Skeletal muscle tissue (tissue), 4 donors: ENCODE results near the gene LYSMD3. TPM values are rescaled to one million over a fixed set of nuclear protein-coding genes. Genes with fewer than 3 reads are reported as not detected.

ENCODE experiments used
- H3K27ac ChIP-seq: one replicate; pipeline ENCODE4 v1.7.0; 2013; ENCODE audit warnings: mild to moderate bottlenecking, low read depth, low read length, inconsistent platforms
- H3K27me3 ChIP-seq, 3 donors: one replicate each; pipeline ENCODE4 v1.7.0; 2013; ENCODE audit warnings: low read length in 3 of 3; ENCODE audit not compliant: control insufficient read depth in 3 of 3, insufficient read depth in 3 of 3
- H3K36me3 ChIP-seq, 3 donors: one replicate each; pipeline ENCODE4 v1.7.0; 2013; ENCODE audit warnings: low read length in 3 of 3; ENCODE audit not compliant: control insufficient read depth in 3 of 3, insufficient read depth in 3 of 3
- H3K4me1 ChIP-seq, 3 donors: one replicate each; pipeline ENCODE4 v1.7.0; 2013; ENCODE audit warnings: low read length in 3 of 3, mild to moderate bottlenecking in 3 of 3; ENCODE audit not compliant: control insufficient read depth in 3 of 3, insufficient read depth in 3 of 3
- H3K4me3 ChIP-seq, 3 donors: one replicate each; pipeline ENCODE4 v1.7.0; 2013; ENCODE audit warnings: low read length in 3 of 3
- H3K9ac ChIP-seq, 3 donors: one replicate each; pipeline ENCODE4 v1.7.0; 2013; ENCODE audit warnings: low read length in 3 of 3, mild to moderate bottlenecking in 3 of 3, moderate library complexity in 2 of 3, low read depth in 1 of 3
- H3K9me3 ChIP-seq, 3 donors: one replicate each; pipeline ENCODE4 v1.7.0; 2013; ENCODE audit warnings: low read length in 3 of 3; ENCODE audit not compliant: control insufficient read depth in 3 of 3
- total RNA-seq: library from RNA; depleted of rRNA; stranded (reverse); fragments of >200 nt; gene quantifications from one replicate; pipeline ENCODE4 v1.2.3, GENCODE V29; 2014
- donor health status: Osteomylitis.

LYSMD3 gene
- total RNA-seq, 1 donor from 2014 or later, result 12.5 TPM

- Histone ChIP-seq H3K9ac (no peak overlapping the region), H3K36me3 (no peaks in the 10 kb centered on the region), H3K4me1 (no peaks in the 10 kb centered on the region), H3K27me3 (peaks cover 0 to 5% (median 3%) of the 10 kb centered on the region in 3 donors), H3K4me3 (no peak overlapping the region), H3K9me3 (no peaks in the 10 kb centered on the region), H3K27ac (no peak overlapping the region)
Observed at GRCh38 chr5:90549729-90550275, 20.4 kb upstream of the LYSMD3 start.

GRCh38 chr5:90549223-90549622, 19.8 kb upstream of the LYSMD3 start:
- Histone ChIP-seq H3K9me3 (no peaks in the 10 kb centered on the region), H3K4me3 (no peak overlapping the region), H3K27me3 (peaks cover 0 to 3% (median 3%) of the 10 kb centered on the region in 3 donors), H3K9ac (no peak overlapping the region), H3K27ac (no peak overlapping the region), H3K4me1 (no peaks in the 10 kb centered on the region), H3K36me3 (no peaks in the 10 kb centered on the region)

GRCh38 chr5:90548069-90548593, 18.7 kb upstream of the LYSMD3 start:
- Histone ChIP-seq H3K9ac (no peak overlapping the region), H3K4me3 (peak overlapping the region in 1 of 3 donors; percentile 4), H3K27me3 (peaks cover 3 to 6% (median 3%) of the 10 kb centered on the region in 3 donors), H3K36me3 (no peaks in the 10 kb centered on the region), H3K4me1 (no peaks in the 10 kb centered on the region), H3K27ac (no peak overlapping the region), H3K9me3 (no peaks in the 10 kb centered on the region)

GRCh38 chr5:90547072-90547536, 17.7 kb upstream of the LYSMD3 start:
- Histone ChIP-seq H3K4me3 (no peak overlapping the region), H3K9ac (no peak overlapping the region), H3K27me3 (peaks cover 3 to 6% (median 3%) of the 10 kb centered on the region in 3 donors), H3K27ac (no peak overlapping the region), H3K9me3 (no peaks in the 10 kb centered on the region), H3K36me3 (no peaks in the 10 kb centered on the region), H3K4me1 (no peaks in the 10 kb centered on the region)

GRCh38 chr5:90546216-90546837, 16.9 kb upstream of the LYSMD3 start:
- no peak overlapping the region for H3K9ac ChIP-seq
- H3K36me3 ChIP-seq, result no peaks in the 10 kb centered on the region
- no peaks in the 10 kb centered on the region for H3K9me3 ChIP-seq
- H3K27me3 ChIP-seq, result peaks cover 3 to 6% (median 3%) of the 10 kb centered on the region in 3 donors
- H3K27ac ChIP-seq, result no peak overlapping the region
- H3K4me1 ChIP-seq, result no peaks in the 10 kb centered on the region
- no peak overlapping the region for H3K4me3 ChIP-seq

- Histone ChIP-seq H3K4me1 (no peaks in the 10 kb centered on the region), H3K9me3 (no peaks in the 10 kb centered on the region), H3K36me3 (no peaks in the 10 kb centered on the region), H3K4me3 (no peak overlapping the region), H3K9ac (no peak overlapping the region), H3K27me3 (peaks cover 3 to 6% (median 3%) of the 10 kb centered on the region in 3 donors), H3K27ac (no peak overlapping the region)
Observed at GRCh38 chr5:90545511-90545910, 16.1 kb upstream of the LYSMD3 start.

GRCh38 chr5:90542827-90543519, 13.6 kb upstream of the LYSMD3 start:
- H3K27me3 ChIP-seq, result peaks cover 3 to 6% (median 3%) of the 10 kb centered on the region in 3 donors
- H3K27ac ChIP-seq, result no peak overlapping the region
- no peak overlapping the region for H3K4me3 ChIP-seq
- no peak overlapping the region for H3K9ac ChIP-seq
- no peaks in the 10 kb centered on the region for H3K9me3 ChIP-seq
- H3K4me1 ChIP-seq, result no peaks in the 10 kb centered on the region
- H3K36me3 ChIP-seq, result no peaks in the 10 kb centered on the region

- Histone ChIP-seq H3K4me3 (no peak overlapping the region), H3K4me1 (peaks cover 3 to 8% (median 6%) of the 10 kb centered on the region in 3 donors), H3K27me3 (no peaks in the 10 kb centered on the region), H3K27ac (no peak overlapping the region), H3K36me3 (no peaks in the 10 kb centered on the region), H3K9ac (no peak overlapping the region), H3K9me3 (no peaks in the 10 kb centered on the region)
Observed at GRCh38 chr5:90534922-90535321, 5.5 kb upstream of the LYSMD3 start.

- no peaks in the 10 kb centered on the region for H3K9me3 ChIP-seq
- no peaks in the 10 kb centered on the region for H3K27me3 ChIP-seq
Observed at GRCh38 chr5:90533794-90534193, 4.4 kb upstream of the LYSMD3 start.

More at GRCh38 chr5:90533794-90534193, 4.4 kb upstream of the LYSMD3 start:
- H3K4me3 ChIP-seq, result no peak overlapping the region
- no peaks in the 10 kb centered on the region for H3K36me3 ChIP-seq
- H3K27ac ChIP-seq, result no peak overlapping the region
- no peak overlapping the region for H3K9ac ChIP-seq
- H3K4me1 ChIP-seq, result peaks cover 6 to 11% (median 6%) of the 10 kb centered on the region in 3 donors
